GM08714 (cell line): ENCODE results near the gene CLC.
"Not testable (repeated sequence)": the region's sequence is repeated elsewhere in the genome, so short reads cannot be mapped to it uniquely, and the experiment has no call there.

Experiments used
- H3K4me3 ChIP-seq: fragments of 200-500 bp; sonication (Bioruptor generic); 2 replicates; pipeline ENCODE4 v1.5.1; 2014; ENCODE audit warnings: mild to moderate bottlenecking, low read length, inconsistent platforms
- ZNF274 ChIP-seq: IDR thresholded peaks from 2 replicates; pipeline ENCODE4 v1.6.1; 2012; ENCODE audit warnings: mild to moderate bottlenecking, low read depth, low read length

The CLC gene

GRCh38 chr19:39708594-39708993 is 29.2 kb downstream of the CLC start:
- no peak overlapping the region for H3K4me3 ChIP-seq

GRCh38 chr19:39705578-39706188 is 32.1 kb downstream of the CLC start:
- TF ChIP-seq ZNF274 = no peak
- no peak overlapping the region for H3K4me3 ChIP-seq

More at GRCh38 chr19:39708594-39708993, 29.2 kb downstream of the CLC start:
- no peak for TF ChIP-seq ZNF274

- no peak within 1 kb of the TSS for H3K4me3 ChIP-seq
- TF ChIP-seq ZNF274 = no peak
These were observed 33.4 kb downstream of the CLC start, which contains the start of gene LGALS14 for GRCh38 chr19:39704181-39705044. TSS of gene LGALS14 (plus strand) at chr19:39704481. CDS start at chr19:39704529, 48 bp downstream.

- no peak overlapping the region for H3K4me3 ChIP-seq
These were observed 36.5 kb downstream of the CLC start for GRCh38 chr19:39701291-39701690.

GRCh38 chr19:39698535-39698934 is 39.3 kb downstream of the CLC start:
- H3K4me3 ChIP-seq = no peak overlapping the region
- TF ChIP-seq ZNF274 = no peak

More at GRCh38 chr19:39701291-39701690, 36.5 kb downstream of the CLC start:
- TF ChIP-seq ZNF274 = no peak

- no peak overlapping the region for H3K4me3 ChIP-seq
- no peak for TF ChIP-seq ZNF274
These were observed 41.4 kb downstream of the CLC start for GRCh38 chr19:39696387-39696786.

- no peak for TF ChIP-seq ZNF274
- H3K4me3 ChIP-seq = no peak overlapping the region
These were observed 42.1 kb downstream of the CLC start for GRCh38 chr19:39695759-39696158.

GRCh38 chr19:39692822-39693221 is 45.0 kb downstream of the CLC start:
- no peak for TF ChIP-seq ZNF274
- H3K4me3 ChIP-seq = no peak overlapping the region

GRCh38 chr19:39692166-39692565 is 45.7 kb downstream of the CLC start:
- no peak for TF ChIP-seq ZNF274
- no peak overlapping the region for H3K4me3 ChIP-seq

- H3K4me3 ChIP-seq = not testable (repeated sequence)
These were observed 49.2 kb downstream of the CLC start for GRCh38 chr19:39688637-39689036.

GRCh38 chr19:39686739-39687138 is 51.1 kb downstream of the CLC start:
- no peak overlapping the region for H3K4me3 ChIP-seq
- TF ChIP-seq ZNF274 = no peak

GRCh38 chr19:39684267-39684666 is 53.6 kb downstream of the CLC start:
- no peak for TF ChIP-seq ZNF274
- H3K4me3 ChIP-seq = no peak overlapping the region

GRCh38 chr19:39681416-39681815 is 56.4 kb downstream of the CLC start:
- H3K4me3 ChIP-seq = no peak overlapping the region
- TF ChIP-seq ZNF274 = no peak
